ENCODE results near the gene GATA2. TPM values are rescaled to one million over a fixed set of nuclear protein-coding genes. Genes with fewer than 3 reads are reported as not detected.

The GATA2 gene
- total RNA-seq, 1 experiment from 2014 or later: 1.8 TPM

DNA sequence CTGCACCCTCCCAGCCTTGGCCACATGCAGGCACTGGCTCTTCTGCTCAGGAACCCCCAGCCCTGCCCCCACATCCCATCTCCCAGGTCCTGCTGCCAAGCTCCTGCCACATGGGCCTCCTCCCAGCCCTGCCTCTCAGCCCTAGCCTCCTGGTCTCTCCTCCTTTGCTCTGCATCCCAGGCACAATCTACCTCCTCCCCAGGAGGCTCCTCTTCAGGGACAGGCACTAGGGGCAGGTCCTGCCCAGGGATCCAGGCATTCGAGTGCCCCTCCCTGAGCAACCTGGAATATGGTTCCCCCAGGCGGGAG, 38.7 kb downstream of the GATA2 start:
- no peak for DNase-seq (ENCODE audit: low read depth, low spot score)
- in situ Hi-C loops (cut with HindIII; ENCODE audit: low pct_unique_long_range_greater_than_20kb, low sequenced_read_pairs): no loop called here

DNA sequence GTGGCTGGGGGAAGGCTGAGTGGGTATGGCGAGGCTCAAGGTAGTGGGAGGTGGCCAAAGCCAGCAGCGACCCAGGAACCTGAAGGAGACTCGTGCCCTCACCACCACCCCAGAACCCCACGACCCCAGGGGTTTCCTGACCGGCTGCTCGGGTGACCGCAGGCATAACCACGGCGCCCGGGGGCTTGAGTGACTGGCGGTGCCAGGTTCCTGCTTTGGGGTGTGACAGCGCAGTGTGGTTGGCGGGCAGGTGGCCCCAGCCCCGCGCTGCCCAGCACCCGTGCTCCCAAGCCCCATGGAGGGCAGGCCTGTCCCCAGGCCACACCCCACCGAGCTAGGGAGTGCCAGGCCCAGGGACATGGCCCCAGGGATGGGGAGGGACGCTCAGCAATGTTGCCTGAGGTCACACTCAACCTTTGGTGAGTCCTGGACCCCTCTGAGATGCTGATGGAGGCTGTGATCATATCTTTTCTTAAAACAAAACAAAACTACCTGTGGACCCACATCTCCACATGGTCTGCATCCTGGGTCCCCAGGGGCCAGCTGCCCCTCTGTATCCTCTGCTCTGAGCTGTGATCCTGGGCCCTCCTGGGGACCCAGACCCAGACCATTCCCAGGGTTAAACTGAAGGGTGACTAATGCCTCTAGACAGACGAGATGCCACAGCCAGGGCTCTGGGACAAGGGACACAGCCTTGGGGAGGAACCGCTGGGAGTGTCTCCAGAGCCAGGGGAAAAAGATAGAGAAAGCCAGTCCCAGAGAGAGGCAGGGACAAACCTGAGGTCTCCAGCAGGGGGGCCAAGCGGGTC, 39.3 kb downstream of the GATA2 start:
- no peak for DNase-seq (ENCODE audit: low read depth, low spot score)
- in situ Hi-C loops (cut with HindIII; ENCODE audit: low pct_unique_long_range_greater_than_20kb, low sequenced_read_pairs): no loop called here

DNA sequence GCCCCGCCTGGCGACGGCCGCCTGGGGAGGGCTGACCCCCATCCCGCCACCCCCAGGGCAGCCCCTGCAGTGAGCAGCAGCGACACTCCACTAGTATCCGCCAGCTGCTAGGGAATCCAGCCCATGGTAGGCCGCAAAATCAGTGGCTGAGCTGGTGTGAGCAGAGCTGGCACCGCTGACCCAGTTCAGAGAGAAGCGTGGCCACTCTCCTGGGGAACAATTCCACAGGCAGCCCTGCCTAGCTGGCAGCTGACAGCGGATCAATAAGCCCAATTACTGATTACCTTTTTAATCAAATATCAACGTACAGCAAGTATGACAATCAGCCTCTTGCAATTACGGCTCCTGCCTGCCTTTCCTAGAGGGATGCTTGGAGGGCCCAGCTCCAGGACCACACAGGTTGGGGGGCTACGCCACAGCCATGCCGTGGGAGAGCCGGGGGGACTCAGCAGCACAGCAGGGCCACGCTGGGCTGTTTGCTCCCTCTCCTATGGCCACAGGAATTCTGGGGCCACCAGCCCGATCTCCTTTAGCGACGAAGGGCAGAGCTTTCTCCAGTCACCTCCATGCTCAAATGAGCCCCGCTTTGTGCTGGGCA, 40.2 kb downstream of the GATA2 start:
- DNase-seq (ENCODE audit: low read depth, low spot score): no peak
- in situ Hi-C loops (cut with HindIII; ENCODE audit: low pct_unique_long_range_greater_than_20kb, low sequenced_read_pairs): no loop called here

DNA sequence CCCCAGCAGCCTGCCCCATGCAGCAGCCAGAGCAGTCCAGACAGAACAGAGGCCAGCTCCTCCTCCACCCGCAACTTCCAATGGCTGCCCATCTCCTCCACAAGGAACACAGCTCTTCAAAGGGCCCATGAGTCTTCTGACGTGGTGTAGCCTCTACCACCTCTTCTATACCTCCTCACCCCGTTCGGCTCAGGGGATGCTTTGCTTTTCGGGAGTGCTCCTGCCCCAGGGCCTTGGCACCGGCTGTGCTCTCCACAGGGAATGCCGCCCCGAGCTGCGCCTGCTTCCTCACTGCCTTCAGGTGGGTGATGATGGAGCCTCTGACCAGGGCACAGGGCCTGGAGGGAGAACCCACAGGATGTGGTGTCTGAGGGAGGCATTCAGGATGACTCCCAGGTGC, 40.9 kb downstream of the GATA2 start:
- no peak for DNase-seq (ENCODE audit: low read depth, low spot score)
- in situ Hi-C loops (cut with HindIII; ENCODE audit: low pct_unique_long_range_greater_than_20kb, low sequenced_read_pairs): no loop called here

DNA sequence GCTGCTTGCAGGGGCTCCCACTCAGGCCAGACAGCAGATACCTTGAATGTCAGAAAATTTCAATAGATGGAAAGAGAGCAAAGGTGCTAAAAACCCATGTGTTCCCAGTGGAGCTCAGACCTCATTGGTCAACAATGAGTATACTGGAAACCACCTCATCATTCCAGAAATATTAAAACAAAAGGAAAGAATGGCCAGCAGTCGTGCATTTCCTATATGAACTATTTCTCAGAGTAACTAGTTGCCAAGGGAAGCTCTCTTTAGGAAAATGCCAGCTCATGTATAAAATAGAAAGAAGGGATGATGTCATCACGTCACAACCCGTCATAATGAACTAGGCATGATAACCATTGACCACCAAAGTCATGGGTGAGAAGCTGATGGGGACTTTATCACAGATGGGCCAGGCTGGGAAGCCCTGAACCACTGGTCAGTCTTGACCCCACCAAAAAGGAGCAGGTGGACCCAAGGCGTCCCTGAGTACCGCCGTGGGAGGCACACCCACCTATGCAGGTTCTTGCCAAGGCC, 43.8 kb downstream of the GATA2 start:
- DNase-seq (ENCODE audit: low read depth, low spot score): no peak
- in situ Hi-C loops (cut with HindIII; ENCODE audit: low pct_unique_long_range_greater_than_20kb, low sequenced_read_pairs): no loop called here

DNA sequence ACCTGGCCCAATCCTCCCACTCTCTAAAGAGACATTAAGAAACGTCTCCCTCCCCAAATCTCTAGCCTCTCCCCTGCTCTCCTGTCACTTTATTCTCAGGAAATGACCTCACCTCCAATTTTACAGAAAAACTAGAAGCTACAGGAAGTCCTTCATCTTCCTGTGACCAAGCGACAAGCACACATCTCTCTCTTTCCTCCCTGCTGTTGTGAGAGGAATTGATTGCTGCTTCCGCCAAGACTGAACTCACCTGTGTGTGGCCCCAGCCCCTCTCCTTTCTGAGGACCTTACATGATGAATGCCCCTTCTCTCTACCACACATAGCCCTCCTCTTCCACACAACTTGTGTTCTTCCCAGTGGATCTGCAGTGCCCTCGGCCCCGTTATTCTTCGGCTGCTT, 44.5 kb downstream of the GATA2 start:
- in situ Hi-C loops (cut with HindIII; ENCODE audit: low pct_unique_long_range_greater_than_20kb, low sequenced_read_pairs): no loop called here

DNA sequence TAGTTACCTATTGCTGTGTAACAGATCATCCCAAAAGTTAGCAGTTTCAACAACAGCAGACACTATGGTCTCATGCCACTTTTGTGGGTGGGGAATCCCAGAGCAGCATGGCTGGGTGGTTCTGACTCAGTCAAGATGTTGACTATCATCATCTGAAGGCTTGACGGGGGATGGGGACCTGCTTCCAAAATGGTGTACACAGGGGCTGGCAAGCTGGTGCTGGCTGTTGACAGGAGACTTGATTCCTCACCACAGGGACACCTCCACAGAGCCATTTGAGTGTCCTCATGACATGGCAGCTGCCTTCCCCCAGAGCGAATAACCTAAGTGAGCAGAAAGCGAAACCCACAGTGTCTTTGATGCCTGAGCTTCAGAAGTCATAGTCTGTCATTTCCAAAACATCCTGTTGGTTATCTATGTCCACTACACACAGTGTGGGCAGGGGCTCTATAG, 45.4 kb downstream of the GATA2 start:
- in situ Hi-C loops (cut with HindIII; ENCODE audit: low pct_unique_long_range_greater_than_20kb, low sequenced_read_pairs): no loop called here
- DNase-seq (ENCODE audit: low read depth, low spot score): no peak

More for the DNA sequence above, 44.5 kb downstream of the GATA2 start:
- DNase-seq (ENCODE audit: low read depth, low spot score): no peak

DNA sequence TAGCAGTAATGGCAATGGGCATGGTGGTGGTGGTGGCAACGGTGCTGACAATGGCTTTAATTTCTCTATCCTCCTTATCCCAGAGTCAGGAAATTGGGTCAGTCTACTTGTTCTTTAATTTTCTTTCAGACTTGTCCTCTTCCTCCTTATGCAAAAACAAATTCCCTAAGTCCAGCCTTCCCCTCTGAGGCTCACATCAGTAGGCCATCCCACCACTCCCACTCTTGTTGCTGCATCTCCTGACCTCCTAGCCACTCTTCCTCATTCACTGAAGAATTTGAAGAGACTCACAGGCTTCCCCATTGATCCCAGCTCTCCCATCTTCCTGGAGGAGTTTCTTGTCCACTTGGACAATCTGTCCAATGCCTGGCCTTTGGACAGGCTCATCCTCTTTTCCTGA, 46.2 kb downstream of the GATA2 start:
- DNase-seq (ENCODE audit: low read depth, low spot score): no peak
- in situ Hi-C loops (cut with HindIII; ENCODE audit: low pct_unique_long_range_greater_than_20kb, low sequenced_read_pairs): no loop called here

DNA sequence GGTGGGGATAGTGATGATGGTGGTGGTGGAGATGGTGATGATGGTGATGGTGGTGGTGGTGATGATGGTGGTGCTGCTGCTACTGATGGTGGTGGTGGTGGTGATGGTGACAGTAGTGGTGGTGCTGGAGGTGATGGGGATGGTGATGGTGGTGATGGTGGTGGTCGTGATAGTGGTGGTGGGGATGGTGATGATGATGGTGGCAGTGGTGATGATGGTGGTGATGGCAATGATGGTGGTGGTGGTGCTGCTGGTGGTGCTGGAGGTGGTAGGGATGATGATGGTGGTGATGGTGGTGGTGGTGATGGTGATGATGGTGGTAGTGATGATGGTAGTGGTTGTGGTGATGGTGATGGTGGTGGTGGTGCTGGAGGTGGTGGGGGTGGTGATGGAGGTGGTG, 47.6 kb downstream of the GATA2 start:
- in situ Hi-C loops (cut with HindIII; ENCODE audit: low pct_unique_long_range_greater_than_20kb, low sequenced_read_pairs): no loop called here
- no peak for DNase-seq (ENCODE audit: low read depth, low spot score)

DNA sequence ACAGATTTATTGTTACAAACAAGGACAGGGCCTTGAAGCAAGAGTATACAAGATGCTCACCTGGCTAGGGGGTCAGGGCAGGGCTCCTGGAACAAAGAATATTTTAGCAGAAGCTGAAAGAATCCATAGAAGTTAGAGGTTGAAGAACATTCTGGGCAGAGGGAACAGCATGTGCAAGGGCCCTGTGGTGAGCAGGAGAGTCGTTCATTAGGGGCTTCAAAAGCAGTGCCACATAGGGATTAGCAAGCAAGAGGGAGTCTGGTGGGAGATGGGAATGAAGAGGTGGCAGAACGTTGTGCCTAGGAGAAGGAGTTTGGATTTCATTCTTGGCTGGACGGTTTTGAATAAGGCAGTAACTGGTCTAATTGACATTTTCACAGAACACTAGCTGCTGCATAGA, 49.2 kb downstream of the GATA2 start:
- no peak for DNase-seq (ENCODE audit: low read depth, low spot score)
- in situ Hi-C loops (cut with HindIII; ENCODE audit: low pct_unique_long_range_greater_than_20kb, low sequenced_read_pairs): no loop called here

DNA sequence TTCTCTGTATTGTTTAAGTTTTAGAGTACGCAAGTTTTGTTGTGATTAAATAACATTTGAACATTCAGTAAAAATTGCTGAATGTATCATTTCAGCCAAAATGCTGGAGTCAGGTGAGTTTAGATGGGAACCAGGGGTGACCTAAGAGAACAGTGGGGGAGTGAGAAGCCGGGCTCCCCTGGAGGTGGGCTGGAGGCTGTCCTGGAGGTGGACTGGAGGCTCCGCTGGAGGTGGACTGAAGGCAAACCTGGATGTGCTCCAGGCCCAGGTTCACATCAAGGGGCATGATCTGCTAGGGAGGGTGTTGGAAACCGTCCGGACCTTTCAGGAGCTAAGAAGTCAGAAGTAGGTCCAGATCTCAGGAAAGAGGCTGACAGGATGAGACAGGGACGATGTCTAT, 50.1 kb downstream of the GATA2 start:
- in situ Hi-C loops (cut with HindIII; ENCODE audit: low pct_unique_long_range_greater_than_20kb, low sequenced_read_pairs): no loop called here

DNA sequence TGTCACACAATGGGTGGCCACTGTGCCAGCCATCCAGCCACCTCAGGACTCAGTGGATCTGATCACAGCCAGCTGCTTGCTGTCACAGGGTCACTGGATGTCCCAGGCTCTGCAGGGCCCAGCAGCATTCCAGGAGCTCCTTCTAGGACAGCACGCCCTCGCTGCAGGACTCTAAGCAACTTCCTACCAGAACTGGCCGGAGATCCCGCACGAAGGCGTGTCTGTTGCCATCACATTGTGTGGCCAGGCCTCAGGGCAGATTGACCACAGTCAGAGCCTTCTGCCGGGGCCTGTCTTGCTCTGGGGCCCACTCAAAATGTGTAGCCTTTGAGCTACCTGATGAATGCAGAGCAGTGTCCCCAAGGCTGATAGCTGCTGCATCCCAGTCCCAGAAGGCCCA, 50.9 kb downstream of the GATA2 start:
- DNase-seq (ENCODE audit: low read depth, low spot score): no peak
- in situ Hi-C loops (cut with HindIII; ENCODE audit: low pct_unique_long_range_greater_than_20kb, low sequenced_read_pairs): no loop called here

More for the DNA sequence above, 50.1 kb downstream of the GATA2 start:
- no peak for DNase-seq (ENCODE audit: low read depth, low spot score)

DNA sequence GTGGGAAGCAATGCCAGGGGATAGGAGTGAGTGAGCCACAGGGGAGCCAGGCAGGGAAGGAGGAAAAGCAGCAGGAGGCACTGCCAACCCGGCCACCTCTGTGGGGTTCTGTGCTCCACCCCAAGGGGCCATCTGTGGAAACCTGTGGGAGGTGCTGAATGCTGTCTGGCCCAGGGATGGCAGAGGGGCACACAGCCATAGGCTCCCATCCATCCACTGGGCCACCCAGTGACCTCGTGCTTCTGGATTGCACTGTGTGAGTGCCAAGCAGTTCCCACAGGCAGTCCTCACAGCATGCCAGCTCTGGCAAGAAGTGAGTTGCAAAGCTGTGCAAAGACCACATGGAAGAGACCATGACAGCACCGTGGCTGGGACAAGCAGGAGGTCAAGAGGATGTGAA, 53.8 kb downstream of the GATA2 start:
- DNase-seq (ENCODE audit: low read depth, low spot score): no peak
- in situ Hi-C loops (cut with HindIII; ENCODE audit: low pct_unique_long_range_greater_than_20kb, low sequenced_read_pairs): no loop called here

DNA sequence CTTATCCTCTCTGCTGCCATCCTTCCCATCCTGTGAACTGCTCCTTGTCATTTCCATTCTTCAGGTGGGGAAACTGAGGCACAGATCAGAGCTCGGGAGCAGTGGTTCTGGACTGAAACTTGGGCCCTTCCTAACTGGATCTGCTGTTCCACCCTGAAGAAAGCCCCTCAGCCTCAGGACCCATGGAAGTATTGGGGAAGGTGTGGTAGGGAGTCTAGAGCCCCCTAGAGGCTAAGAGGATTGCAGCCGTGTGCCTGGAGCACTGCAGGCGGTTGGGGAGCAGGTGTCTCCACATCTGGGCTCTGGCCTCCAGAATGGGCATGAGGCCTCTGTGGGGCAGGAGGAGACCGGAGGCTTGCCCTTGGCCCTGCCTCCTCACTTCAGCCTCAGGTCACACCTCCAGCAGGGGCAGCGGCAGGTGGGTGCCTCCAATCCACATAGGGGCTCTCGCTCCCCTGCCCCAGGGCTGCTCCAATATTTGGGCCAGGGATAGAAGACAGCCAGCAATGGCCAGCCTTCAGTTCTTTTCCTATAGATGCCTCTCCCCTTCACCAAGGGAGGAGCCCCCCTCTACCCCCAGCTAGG, 54.4 kb downstream of the GATA2 start:
- DNase-seq (ENCODE audit: low read depth, low spot score): peak; percentile 51
- in situ Hi-C loops (cut with HindIII; ENCODE audit: low pct_unique_long_range_greater_than_20kb, low sequenced_read_pairs): no loop called here

DNA sequence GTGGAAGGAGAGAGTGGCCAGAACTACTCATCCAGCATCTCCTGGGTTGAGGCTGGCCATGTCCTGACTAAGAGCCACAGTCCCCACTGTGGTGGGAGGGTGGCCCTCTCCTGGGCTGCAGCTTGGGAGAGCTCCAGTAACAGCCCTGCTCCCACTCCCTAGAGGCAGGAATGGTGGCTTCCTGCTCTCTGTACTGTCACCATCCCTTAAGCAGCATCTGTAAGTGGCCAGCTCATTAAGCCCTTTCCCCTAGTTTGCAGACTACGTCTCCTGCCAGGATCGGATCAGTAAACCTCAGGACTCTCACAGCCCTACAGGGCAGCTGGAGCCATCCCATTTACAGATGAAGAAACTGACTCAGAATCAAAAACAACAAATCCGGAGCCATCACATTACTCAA, 56.8 kb downstream of the GATA2 start:
- DNase-seq (ENCODE audit: low read depth, low spot score): no peak
- in situ Hi-C loops (cut with HindIII; ENCODE audit: low pct_unique_long_range_greater_than_20kb, low sequenced_read_pairs): no loop called here

DNA sequence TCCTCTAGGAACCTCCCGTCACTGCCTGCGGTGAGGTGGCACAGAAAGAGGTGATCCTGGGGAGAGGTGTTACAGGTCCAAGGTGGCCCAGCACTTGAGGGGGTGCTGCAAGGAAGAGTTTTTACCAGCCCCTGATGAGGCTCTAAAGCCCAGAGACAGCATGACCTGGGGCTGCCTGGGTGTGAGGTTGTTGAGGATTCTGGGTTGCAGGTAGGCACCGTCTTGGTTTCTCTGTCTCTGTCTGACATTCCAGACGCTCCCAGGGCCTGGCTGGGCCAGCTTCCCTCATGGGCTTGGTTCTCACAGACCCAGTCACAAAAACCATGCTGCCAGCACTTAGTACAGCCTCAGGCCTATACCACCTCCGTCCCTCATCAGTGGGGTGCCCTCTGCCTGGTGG, 57.4 kb downstream of the GATA2 start:
- in situ Hi-C loops (cut with HindIII; ENCODE audit: low pct_unique_long_range_greater_than_20kb, low sequenced_read_pairs): no loop called here
- DNase-seq (ENCODE audit: low read depth, low spot score): no peak

DNA sequence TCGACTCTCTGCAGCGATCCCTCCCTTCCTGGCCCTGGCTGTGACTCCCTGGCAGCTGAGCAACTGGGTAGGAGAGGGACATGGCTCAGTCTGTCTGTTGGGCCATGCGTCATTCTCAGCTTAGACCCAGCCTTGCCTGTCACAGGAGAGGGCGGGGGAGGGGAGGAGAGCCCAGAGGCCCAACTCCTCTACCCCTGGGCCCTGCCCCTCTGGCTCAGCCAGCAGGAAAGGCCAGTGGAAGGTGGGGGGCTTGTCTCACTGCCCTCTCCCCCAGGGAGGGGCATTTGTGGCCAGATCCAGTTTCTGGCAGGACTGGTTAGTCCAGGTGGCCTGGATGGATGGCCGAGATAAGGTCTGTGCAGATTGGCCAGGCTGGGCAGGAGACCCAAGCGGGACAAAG, 57.9 kb downstream of the GATA2 start:
- in situ Hi-C loops (cut with HindIII; ENCODE audit: low pct_unique_long_range_greater_than_20kb, low sequenced_read_pairs): no loop called here
- no peak for DNase-seq (ENCODE audit: low read depth, low spot score)

DNA sequence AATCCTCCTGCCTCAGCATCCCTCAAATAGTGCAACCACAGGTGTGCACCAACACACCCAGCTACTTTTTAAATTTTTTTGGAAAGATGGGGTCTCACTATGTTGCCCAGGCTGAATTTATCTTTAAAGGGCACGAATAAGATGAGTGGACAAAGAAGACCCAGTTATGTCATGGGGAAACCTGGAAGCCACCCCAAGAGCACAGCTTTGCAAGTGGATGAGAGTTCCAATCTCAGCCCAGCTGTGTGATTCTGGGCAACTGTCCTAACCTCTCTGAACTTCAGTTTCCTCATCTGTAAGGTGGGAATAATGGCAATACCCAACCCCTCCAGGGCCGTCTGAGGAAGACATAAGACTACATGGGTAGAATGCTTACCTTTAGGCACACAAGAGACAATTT, 58.5 kb downstream of the GATA2 start:
- in situ Hi-C loops (cut with HindIII; ENCODE audit: low pct_unique_long_range_greater_than_20kb, low sequenced_read_pairs): no loop called here
- DNase-seq (ENCODE audit: low read depth, low spot score): no peak

DNA sequence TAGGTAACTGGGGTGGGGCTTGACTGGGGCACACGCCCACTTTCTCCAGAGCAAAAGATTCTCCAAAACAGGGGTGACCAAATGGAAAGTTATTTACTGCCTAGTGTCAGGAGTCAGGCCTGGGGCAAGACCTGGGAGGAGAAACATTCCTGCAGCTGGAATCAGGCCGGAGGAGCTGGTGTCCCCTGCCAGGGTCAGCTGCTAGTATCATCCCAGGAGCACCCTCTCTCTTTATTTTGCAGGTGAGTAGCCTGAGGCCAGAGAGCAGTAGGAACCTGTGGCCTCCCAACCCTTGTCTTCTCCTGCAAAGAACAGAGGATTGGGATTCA, 59.2 kb downstream of the GATA2 start:
- in situ Hi-C loops (cut with HindIII; ENCODE audit: low pct_unique_long_range_greater_than_20kb, low sequenced_read_pairs): no loop called here
- no peak for DNase-seq (ENCODE audit: low read depth, low spot score)

Measured in SK-MEL-5 (cell line).